VCaP (cell line): ENCODE measurements around the gene ZFP82.
A peak's percentile ranks its signal among the peaks of the same experiment; 100 is the strongest.

Experiments used
- H3K27ac ChIP-seq: fragments of 450-650 bp; 2 replicates; pipeline ENCODE4 v1.5.1; 2017
- CTCF ChIP-seq: fragments of 450-650 bp; conservative IDR thresholded peaks from 2 replicates; pipeline ENCODE4 v1.5.1; 2017; ENCODE audit warnings: mild to moderate bottlenecking, moderate library complexity

The ZFP82 gene

GRCh38 chr19:36398571-36398970 lies 19.9 kb downstream of the ZFP82 start:
- no peak for TF ChIP-seq CTCF

DNA sequence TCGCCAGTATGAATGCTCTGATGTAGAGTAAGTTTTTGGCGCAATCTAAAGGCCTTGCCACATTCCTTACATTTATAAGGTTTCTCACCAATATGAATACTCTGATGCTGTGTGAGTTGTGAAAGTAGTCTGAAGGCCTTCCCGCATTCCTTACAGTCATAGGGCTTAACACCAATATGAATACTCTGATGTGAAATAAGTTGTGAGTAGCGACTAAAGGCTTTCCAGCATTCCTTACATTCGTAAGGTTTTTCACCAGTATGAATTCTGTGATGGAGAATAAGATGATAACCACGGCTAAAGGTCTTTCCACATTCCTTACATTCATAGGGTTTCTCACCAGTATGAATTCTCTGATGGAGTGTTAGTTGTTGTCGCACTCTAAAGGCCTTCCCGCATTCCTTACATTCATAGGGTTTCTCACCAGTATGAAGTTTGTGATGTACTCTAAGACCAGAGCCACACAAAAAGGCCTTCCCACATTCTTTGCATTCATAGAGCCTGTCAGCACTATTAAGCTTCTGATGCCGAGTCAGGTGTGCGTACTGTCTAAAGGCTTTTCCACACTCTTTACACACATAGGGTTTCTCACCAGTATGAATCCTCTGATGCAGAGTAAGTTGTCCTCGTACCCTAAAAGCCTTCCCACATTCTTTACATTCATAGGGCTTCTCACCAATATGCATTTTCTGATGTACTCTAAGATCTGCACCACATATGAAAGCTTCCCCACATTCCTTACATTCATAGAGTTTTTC lies 25.3 kb downstream of the ZFP82 start:
- no peak overlapping the region for H3K27ac ChIP-seq
- no peak for TF ChIP-seq CTCF

More at GRCh38 chr19:36398571-36398970, 19.9 kb downstream of the ZFP82 start:
- no peak overlapping the region for H3K27ac ChIP-seq

GRCh38 chr19:36379510-36379819 lies 39.0 kb downstream of the ZFP82 start:
- H3K27ac ChIP-seq: peak overlapping the region; percentile 83
- TF ChIP-seq CTCF: no peak

DNA sequence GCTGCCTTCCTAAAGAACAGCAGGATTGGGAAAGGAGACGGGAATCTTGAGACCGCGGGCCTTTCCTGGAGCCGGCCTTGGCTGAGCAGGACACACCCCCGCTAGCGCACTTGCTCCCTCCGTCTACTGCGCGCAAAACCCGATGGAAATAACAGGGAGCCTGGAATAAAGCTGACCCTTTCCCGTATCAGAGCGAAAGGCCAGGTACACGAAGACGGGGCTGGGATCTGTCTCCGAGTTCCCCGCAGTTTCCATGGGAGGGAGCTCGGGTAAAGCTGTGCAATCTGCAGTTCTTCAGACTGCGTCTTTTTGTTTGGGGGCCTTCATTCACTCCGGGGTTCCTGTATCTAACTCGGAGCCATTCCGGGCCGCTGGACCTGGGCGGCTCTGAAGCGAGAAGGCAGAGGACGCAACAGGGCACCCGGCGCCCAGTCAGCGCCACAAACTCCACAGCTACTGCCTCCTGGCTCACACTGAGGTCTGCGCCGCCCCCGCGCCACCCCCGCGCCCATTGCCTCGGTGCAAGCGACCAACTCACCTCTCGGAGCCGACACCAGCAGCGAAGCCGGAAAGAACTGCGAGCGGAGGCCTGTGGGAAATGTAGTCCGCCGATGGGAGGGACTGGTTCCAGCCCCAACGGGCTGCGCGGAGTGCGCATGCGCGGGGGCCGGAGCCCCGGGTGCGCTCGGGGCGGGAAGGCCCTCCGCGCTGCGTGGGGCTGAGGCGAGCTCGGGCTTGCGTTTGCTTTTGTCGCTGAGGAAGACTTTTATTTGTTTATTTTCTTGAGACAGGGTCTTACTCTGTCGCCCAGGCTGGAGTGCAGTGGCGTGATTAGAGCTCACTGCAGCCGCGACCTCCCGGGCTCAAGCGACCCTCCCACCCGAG lies 39.6 kb downstream of the ZFP82 start, which contains the start of gene ZFP14:
Gene ZFP14, minus strand, starts transcription at position 577 of the 885 bp plus-strand sequence. CDS start 11,309 bp downstream, outside the sequence.
- TF ChIP-seq CTCF: peak; percentile 40; the same call in 1 of the 2 replicates
- H3K27ac ChIP-seq: peak within 1 kb of the TSS; percentile 83

- H3K27ac ChIP-seq: peak overlapping the region; percentile 83
- no peak for TF ChIP-seq CTCF
Observed at GRCh38 chr19:36377541-36378178, 40.8 kb downstream of the ZFP82 start.

DNA sequence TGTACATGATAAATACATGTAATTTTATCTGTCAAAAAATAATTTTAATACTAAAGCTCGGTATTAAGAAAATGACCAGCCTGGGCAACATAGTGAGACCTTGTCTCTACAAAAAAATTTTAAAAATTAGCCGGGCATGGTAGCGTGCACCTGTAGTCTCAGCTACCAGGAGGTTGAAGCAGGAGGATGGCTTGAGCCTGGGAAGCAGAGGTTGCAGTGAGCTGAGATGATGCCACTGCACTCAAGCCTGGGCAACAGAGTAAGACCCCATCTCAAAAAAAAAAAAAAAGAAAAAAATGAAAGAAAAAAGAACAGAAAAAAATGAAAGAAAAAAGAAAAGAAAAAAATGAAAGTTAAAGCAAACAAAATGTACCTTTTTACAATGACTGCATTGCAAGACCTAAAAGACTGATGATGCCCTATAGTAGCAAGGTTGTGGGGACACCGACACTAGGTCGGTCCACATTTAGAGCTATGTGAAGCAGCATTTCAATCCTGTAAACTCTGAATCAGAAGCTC lies 44.7 kb downstream of the ZFP82 start:
- H3K27ac ChIP-seq: no peak overlapping the region

More for the DNA sequence above, 44.7 kb downstream of the ZFP82 start:
- no peak for TF ChIP-seq CTCF
